GM18858 (cell line): ENCODE measurements around the gene NME4.
"Not testable (repeated sequence)": the region's sequence is repeated elsewhere in the genome, so short reads cannot be mapped to it uniquely, and the experiment has no call there.

ENCODE experiments used
- ATAC-seq: cut with Tn5 transposase; IDR thresholded peaks from one replicate; pipeline ENCODE4 v1.9.1; 2021; ENCODE audit not compliant: unreplicated experiment

The NME4 gene

DNA sequence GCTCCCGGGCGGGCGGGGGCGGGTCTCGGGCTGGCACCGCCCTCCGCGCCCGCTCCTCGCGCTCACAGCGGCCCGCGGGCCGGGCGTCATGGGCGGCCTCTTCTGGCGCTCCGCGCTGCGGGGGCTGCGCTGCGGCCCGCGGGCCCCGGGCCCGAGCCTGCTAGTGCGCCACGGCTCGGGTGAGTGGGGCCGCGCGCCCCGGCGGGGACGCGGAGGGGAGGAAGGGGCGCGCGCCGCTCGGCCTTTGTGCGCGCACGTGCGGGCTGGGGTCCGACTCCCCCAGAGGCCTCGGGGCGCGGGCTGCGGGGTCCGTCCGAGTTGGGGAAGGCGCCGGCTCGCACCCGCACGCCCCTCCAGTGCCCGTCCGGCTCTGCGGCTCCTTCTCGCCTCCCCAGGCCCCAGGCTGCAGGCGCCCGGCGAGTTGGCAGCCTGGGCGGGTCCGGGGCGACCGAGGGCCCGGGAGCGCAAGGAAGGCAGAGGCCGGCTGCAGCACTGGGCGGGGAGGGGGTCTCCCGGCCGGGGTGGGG lies at the start of gene NME4:
Gene NME4, plus strand, starts transcription at position 65 of the 527 bp plus-strand sequence. Its CDS starts 24 bp downstream, at position 89.
- no peak for ATAC-seq

DNA sequence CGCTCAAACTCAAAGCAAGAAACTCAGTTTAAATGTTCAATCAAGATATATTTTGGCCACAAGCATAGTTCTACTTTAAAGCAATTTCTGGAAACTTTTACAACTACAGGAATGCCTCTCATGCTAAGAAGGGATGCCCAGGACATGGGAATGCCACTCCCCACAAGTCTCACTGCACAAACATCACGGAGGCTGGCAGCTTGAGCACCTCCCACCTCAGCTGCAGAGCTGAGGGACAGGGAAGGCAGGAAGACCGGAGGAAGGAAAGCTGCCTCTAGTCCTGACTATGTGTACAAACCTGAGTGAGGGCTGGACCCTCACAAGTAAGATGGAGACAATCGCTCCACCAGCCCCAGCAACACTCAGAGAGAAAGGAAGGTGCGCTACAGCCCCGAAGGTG lies 49.8 kb upstream of the NME4 start:
- ATAC-seq: no peak

DNA sequence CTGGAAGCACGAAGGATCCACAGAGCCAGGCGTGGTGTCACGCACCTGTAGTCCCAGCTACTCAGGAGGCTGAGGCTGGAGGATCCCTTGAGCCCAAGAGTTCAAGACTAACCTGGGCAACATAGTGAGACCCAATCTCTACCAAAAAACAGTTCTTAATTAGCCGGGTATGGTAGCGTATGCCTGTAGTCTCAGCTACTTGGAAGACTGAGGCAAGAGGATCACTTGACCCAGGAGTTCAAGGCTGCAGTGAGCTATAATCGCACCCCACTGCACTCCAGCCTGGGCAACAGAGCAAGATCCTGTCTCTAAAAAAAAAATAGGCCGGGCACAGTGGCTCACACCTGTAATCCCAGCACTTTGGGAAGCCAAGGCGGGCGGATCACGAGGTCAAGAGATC lies 48.5 kb upstream of the NME4 start:
- ATAC-seq: not testable (repeated sequence)

DNA sequence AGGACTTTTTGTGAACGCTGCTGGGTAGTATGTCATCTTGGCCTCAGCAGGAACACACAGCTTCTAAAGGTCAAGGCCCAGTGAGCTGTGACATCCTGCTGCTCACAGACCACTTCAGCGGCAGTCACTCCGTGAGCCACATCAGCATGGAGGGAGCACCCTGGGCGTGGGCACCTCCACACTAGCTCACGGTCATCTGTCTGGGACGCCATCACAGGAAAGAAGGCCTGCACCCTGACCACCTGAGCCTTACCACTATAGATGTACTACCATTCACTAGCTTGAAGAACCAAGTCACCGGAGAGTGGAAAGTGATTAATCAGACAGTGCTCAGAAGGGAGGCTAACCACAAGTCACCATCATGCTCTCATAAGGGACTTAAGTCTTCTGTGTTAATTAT lies 47.8 kb upstream of the NME4 start:
- ATAC-seq: no peak

DNA sequence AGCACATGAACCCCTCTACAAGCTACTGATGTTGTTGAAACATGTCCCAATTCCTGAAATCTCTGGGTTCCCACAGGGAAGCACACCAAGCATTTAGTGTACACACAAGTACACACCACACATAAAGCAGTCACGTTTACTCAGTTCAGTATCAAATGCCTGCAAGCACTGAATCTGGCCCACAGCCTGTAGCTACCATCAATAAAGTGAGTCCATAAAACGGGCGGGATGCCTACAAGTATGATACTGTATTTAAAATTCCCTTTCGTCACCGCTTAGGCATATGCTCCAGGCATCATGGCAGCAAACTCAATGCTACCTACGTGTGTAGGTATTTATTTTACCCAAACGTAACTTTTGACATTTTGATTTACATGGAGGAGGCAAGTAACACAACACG lies 46.8 kb upstream of the NME4 start:
- ATAC-seq: no peak

DNA sequence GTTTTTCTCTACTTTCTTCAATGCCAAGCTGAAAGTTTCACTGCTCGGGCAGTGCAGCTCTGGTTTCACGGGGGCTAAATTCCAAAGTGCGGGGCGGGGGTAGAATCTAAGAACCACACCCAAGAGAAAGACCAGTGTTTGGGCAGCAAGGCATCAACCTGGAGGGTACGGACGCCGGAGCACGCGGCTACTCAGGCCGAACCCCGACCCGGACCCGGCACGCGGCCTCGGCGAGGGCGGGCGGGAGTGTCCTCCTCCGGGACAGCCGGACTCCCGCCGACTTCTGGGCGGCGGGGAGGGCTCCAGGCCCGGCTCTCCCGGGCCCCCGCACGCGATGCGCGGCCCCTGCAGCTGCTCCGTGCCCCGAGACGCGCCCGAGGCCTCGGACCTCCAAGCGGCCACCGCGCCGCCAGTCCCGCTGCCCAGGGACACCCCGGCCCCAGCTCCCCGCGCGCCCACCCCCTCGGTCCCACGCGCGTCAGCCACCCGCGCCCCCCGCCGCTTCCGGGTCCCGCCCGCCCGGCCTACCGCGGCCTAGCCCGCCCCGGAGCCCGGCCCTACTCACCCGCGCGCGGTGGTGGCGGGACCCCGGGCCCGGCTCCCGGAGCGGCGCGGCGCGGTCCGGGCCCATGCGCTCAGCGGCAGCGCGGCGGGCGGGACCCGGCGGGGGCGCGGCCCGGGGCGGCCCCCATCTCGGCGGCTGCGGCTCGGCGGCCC lies 45.0 kb upstream of the NME4 start:
- ATAC-seq: peak; percentile 13

DNA sequence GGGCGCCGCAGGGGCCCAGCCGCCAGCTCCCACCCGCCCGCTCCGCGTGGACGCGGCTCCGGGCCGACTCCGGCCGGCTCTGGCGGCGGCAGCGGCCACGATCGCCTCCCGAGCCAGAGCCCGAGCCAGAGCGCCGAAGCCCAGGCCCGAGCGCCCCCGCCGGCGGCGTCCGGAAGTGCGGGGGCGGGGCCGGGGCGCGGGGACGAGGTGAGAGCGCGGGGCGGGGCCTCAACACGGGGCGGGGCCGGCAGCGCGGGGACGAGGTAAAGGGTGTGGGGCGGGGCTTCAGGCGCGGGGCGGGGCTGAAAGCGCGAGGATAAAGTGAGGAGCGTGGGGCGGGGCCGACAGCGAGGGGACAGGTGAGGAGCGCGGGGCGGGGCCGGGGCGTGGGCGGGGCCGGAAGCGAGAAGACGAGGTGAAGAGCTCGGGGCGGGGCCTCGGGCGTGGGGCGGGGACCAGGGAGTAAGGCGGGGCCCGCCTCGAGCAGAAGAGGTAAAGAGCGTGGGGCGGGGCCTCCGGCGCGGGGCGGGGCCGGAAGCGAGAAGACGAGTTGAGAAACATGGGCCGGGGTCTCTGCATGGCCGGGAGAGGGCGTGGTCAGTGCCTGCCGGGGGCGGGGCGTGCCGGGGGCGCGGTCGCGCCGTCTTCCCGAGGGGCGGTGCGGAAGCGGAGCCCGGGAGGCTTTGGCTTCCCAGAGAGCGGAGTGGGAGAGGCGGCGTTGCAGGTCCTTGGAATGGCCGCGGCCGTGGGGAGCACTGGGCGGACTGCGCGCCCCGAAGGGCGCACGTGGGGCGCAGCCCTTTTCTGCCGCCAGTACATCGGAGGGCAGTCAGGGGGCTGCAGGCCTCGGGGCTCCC lies 44.2 kb upstream of the NME4 start, which contains the start of gene AXIN1:
Gene AXIN1, minus strand, starts transcription at position 177 of the 857 bp plus-strand sequence. CDS start 5,698 bp downstream, outside the sequence.
- peak; percentile 46 for ATAC-seq

DNA sequence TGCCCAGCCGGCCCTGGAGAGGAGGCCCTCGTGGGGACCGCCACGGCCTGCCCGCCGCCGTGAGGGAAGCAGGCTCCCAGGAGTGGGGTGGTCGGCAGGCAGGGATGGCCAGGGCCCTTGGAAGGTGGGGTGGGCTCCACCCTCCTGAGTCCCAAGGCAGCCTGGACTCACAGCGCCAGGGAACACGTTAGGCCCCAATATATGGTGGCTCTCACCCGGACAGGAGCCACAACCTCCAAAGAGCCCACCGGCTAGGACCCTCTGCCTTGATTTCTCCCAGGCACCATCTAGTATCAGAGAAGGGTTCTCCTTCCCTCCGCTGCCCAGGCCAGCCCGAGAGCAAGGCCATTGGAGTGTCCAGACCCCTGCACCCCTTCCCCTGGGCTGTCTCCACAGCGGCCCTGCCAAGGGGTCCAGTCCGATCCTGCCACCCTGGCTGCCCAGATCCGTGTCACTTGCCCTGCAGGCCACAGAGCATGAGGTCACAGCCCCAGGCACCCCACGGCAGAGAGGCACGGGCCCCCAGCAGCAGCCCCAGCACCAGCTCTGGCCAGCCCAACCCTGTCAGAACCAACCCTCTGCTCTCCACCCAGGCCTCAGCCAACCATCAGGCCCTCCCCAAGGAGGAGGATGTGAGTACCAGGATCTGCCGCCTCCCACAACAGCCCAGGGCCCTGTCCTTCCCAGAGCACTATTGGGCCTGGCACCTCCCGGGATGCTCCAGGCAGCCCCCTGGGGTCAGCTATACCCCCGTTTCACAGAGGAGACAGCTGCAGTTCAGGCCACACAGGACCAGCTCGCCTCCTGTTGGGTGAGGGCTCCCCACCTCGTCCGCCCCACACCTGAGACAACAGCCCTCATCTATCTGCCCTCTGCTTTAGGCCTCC lies 43.4 kb upstream of the NME4 start:
- no peak for ATAC-seq

DNA sequence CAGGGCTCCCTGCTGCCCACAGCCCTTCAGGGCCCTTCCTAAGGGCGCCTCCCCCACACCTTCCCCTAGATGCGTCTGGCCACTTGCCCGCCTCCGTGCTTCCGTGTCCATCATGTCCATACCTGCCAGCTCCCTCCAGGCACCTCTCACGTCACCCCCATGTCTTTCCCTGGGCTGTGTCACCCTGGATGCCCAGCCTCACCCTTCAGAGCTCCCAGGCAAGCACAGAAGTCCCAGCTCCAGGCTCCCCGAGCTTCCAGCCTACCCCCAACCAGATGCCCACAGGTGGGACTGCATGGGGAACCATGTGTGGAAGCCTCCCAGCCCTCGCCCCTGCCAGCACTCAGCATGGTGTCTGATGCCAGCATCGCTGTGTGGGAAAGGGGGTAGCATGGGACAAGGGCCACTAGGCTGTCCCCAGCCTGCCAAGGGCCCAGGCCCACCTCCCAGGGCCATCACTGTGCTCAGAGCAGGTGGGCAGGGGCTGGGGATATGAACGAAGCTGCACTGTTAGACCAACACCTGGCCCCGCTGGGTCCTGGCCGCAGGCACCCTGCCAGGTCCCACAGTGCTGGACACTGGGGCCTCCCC lies 42.6 kb upstream of the NME4 start:
- ATAC-seq: no peak

DNA sequence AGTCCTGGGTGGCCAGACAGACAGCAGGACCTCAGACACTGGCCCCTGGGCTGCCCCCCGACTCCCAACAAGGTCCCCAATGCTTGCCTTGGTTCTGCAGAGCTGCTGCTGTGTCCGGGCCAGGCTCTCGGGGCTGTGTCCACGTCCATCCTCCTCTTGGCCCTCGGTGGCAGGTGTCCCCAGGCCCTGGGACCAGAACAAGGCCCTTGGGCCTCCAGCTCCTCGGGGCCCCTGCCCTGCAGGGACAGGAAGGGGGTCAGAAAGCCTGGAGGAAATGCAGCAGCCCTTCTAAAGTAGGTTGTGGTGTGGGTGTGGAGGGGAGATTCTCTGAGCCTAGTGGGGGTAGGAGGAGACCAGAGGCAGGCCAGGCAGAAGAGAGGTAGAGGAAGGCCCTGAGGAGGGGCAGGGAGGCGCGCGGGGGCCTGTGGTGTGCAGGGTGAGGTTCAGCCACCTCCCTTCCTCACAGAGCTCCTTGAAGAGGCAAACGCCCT lies 42.0 kb upstream of the NME4 start:
- no peak for ATAC-seq

DNA sequence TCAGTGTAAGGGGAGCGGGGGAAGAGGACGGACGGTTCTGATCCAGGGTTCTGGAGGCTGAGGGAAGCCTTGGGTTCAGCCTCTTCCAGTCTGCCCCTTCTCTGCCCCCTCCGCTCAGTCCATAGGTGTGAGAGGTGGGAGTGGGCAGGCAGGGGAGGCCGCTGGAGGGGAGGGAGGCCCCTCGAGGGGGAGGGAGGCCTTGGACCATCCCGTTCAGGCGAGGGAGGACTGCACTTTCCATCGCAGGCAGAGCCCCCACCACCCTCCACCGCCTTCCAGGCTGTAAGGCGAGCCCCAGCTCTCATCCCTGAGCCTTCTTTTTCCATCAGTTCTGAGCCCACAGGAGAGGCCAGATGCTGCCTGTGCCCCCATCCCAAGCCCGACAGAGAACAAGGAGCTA lies 40.3 kb upstream of the NME4 start:
- ATAC-seq: no peak

DNA sequence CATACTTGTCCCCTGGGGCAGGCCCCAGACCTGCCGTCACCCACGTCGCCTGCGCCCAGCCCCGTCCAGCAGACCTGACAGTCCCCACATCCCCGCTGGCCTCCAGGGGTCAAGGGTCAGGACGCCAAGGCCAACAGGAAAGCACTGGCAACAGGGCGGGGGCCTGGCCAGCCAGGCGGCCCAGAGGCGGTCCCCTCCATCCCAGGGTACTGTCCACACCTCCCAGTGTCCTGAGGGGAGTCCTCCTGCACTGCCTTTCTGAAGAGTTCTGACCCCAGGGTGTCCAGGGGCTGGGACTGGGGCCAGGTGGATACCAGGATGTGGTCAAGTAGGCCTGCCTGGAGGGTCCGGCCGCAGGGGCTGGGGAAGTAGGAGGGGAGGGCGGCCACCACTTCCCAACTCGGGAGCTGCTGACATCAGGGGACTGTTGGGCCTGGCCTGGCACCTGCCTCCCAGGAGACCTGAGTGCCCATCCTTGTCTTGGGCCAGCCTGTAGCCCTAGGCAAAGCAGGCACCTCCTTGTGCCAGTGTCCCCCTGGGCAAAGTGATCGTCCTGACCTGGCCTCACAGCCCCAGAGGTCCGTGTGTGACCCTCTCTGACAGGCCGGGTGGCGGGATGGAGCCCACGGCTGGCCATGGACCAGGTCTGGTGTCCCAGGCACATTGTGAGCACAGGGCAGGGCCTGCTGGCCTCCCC lies 37.8 kb upstream of the NME4 start:
- ATAC-seq: no peak

DNA sequence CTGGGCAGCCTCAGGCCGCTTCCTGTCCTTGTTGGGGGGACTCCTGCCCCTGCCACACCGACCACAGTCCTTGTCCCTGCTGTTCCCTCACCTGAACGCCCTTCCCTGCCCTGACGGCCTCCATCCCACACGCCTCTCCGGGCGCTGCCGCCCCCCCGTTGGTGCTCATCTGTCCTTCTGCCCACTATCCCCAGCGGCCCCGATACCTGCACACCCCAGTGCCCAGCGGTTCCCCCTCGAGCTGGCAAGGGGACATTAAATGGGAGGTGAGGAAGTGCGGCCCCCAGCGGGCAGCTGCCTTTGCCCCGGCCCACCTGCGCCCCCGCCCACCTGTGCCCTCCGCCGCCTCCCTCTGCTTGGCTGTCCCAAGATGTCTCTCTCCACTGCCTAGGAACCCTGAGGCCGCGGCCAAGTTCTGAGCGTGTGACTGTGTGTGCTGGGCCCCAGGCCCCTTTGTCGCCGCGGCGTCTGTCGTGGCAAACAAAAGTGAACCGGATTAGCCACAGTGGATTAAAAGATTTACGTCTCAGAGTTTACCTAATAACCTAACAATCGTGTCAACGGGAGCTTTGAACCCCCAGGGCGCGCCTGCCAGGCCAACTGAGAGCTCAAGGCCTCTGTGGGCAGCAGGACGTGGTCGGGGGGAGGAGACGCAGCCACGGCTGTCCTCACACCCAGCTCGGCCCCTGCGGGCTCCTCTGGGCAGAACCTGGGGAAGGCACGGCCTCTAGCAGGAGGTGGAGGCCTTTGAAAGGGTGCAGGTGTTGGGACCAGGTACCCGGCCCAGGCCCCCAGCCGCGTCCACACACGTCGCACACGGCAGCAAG lies 36.9 kb upstream of the NME4 start:
- no peak for ATAC-seq

DNA sequence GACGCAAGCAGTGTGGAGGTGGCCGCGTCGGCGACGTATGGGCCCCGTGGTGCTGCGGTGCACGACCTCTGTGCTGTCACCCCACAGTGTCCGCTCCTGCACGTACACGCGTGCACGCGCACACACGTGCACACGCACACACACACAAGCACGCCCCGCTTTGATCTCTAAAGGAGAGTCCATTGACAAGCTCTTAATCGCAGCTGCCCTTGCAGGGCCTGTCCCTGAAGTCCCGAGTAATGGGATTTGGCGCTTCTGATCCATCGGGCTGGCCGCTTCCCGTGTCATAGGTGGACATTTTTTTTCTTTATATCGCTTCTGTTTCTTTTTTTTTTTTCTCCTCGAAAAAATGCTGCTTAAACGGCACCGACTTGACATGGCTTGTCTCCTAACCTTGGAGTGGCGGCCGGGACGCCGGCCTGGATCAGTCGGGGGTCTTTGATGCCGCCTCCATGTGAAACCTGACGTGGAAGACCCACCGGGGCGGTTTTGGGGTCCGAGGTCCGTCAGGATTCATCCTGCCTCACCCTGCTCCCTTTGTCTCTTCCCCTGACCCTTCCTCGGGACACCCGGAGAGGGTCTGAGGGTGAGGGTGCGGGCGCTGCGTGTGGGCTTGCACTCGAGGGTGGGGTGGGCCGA lies 36.2 kb upstream of the NME4 start:
- ATAC-seq: no peak

DNA sequence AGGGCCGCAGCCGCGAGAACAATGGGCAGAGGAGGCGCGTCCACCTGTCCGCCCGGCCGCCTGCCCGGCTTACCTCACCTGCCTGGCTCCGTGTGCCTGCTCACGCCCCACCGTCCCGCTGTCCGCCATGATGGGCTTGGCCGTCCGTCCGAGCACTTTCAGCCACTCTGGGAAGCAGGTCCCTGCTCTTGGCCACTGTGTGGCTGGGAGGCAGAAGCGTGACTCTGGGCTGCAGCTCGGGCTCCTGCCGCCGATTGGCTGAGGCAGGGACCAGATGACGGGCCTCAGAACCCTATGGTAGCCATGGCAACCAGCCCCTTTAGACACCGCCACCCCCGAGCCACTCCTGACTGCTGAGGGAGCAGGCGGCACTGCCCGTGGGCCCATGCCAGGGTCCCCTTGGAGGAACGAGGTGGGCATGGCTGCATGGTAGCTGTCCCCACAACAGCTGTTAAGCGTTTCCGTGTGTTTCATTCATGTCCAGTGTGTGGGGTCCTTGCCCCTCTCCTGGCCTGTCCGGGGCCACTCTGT lies 35.6 kb upstream of the NME4 start:
- no peak for ATAC-seq

DNA sequence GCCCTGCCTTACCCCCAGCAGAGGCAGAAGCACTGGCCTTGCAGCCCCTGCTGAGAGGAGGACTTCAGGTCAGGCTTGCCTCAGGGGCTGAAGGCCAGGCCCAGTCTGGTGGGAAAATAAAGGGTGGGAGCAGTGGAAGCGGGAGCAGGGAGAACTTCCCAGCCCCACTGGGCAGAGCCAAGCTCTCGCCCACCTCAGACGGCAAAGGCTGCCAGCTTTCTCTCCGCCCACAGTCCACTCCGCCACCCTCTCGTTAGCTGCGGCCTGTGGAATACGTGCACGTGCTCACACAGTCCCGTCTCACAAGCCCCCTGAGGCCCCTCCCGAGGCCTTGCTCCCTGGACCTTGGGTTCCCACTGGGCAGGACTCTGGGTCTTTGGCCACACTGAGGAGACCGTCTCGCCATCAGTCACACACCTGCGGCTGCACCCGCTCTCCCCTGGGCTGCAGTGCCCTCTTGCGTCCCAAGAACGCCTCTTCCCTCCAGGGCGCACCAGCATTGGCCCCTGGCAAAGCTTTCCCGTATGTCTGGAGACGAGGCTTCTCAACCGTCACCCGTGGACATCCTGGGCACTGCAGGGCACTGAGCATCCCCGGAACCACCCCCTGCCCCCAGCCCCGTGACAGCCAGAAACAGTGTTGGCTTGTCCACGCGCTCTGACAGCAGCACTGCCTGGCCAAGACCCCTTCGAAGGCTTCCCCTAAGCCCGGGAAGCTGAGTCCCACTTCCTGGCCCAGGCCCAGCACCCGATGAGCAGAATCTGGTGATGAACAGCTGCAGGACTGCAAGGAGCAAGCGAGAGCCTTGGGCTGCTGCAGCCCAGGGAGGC lies 34.9 kb upstream of the NME4 start:
- ATAC-seq: no peak

DNA sequence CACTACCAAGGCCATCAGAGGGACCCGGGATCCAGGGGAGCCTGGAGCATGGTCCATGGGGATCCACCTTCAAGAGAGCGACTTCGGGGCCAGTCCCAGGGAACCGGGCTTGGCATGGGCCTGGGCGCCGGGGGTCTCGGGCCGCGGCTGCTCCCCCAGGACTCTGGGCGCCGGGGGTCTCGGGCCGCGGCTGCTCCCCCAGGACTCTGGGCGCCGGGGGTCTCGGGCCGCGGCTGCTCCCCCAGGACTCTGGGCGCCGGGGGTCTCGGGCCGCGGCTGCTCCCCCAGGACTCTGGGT lies 34.3 kb upstream of the NME4 start:
- not testable (repeated sequence) for ATAC-seq
